Skeletal muscle satellite cell (primary cell): ENCODE data around the gene TBC1D30.

ENCODE experiments used
- H3K27me3 ChIP-seq: 2 replicates; pipeline ENCODE4 v1.7.0; 2013; ENCODE audit warnings: low read length; ENCODE audit not compliant: control insufficient read depth, insufficient read depth
- H3K36me3 ChIP-seq: 2 replicates; pipeline ENCODE4 v1.7.0; 2013; ENCODE audit warnings: mild to moderate bottlenecking, control low read depth, low read length; ENCODE audit not compliant: insufficient read depth
- H3K4me1 ChIP-seq: 2 replicates; pipeline ENCODE4 v1.7.0; 2013; ENCODE audit warnings: low read length; ENCODE audit not compliant: control insufficient read depth, insufficient read depth
- H3K4me2 ChIP-seq: 2 replicates; pipeline ENCODE4 v1.7.0; 2013; ENCODE audit warnings: mild to moderate bottlenecking, low read length
- H3K4me3 ChIP-seq: 2 replicates; pipeline ENCODE4 v1.7.0; 2013; ENCODE audit warnings: low read length
- H3K9ac ChIP-seq: 2 replicates; pipeline ENCODE4 v1.7.0; 2013; ENCODE audit warnings: mild to moderate bottlenecking, low read depth, low read length, moderate library complexity
- H3K9me3 ChIP-seq: replicated peaks from 2 replicates; pipeline ENCODE4 v1.7.0; 2013; ENCODE audit warnings: mild to moderate bottlenecking, control low read depth, low read length

TBC1D30 gene

GRCh38 chr12:64875186-64875585, 50.7 kb downstream of the TBC1D30 start:
- H3K36me3 ChIP-seq = no peaks in the 10 kb centered on the region
- H3K27me3 ChIP-seq = peaks cover 71% of the 10 kb centered on the region

GRCh38 chr12:64876388-64877071, 52.1 kb downstream of the TBC1D30 start:
- Histone ChIP-seq H3K4me2 (no peak overlapping the region), H3K36me3 (no peaks in the 10 kb centered on the region), H3K27me3 (peaks cover 70% of the 10 kb centered on the region), H3K4me3 (no peak overlapping the region), H3K4me1 (no peaks in the 10 kb centered on the region), H3K9ac (no peak overlapping the region), H3K9me3 (no peaks in the 10 kb centered on the region)

More at GRCh38 chr12:64875186-64875585, 50.7 kb downstream of the TBC1D30 start:
- Histone ChIP-seq H3K4me2 (no peak overlapping the region), H3K9me3 (no peaks in the 10 kb centered on the region), H3K4me1 (no peaks in the 10 kb centered on the region), H3K4me3 (no peak overlapping the region), H3K9ac (no peak overlapping the region)

DNA sequence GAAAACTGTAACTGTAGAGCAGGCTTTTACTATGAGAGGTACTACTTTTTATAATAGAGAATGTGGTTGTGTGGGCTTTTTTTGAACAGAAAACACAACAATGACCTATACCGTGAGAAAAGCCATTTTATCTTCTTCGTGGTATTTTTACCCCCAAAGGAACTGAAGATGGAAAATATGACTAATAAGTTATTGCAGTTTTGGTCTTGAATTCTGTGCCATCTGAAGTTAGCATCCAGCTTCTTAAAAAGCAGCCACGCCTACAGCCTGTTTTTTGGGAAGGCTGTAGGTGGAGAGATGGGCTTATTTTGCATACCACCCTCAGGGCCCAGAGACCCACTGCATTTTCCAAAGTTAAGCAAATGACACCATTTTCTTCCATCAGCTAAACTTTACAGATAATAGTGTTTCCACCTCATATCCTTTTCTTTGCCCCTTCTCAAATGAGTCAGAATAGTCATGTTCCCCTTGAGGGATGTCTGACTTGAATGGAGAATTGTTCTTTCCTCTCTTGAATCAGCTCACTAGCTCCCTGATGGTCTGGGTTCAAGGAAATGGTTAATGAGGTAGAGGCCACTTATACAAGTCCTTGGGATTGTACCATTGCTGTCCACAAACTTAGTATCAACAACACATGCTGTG, 53.0 kb downstream of the TBC1D30 start:
- Histone ChIP-seq H3K9ac (no peak overlapping the region), H3K4me1 (no peaks in the 10 kb centered on the region), H3K9me3 (no peaks in the 10 kb centered on the region), H3K36me3 (no peaks in the 10 kb centered on the region), H3K27me3 (peaks cover 70% of the 10 kb centered on the region), H3K4me2 (no peak overlapping the region), H3K4me3 (no peak overlapping the region)

GRCh38 chr12:64882687-64883086, 58.2 kb downstream of the TBC1D30 start:
- no peaks in the 10 kb centered on the region for H3K36me3 ChIP-seq
- H3K27me3 ChIP-seq = peaks cover 25% of the 10 kb centered on the region
- no peak overlapping the region for H3K4me3 ChIP-seq
- no peak overlapping the region for H3K9ac ChIP-seq
- no peak overlapping the region for H3K4me2 ChIP-seq
- no peaks in the 10 kb centered on the region for H3K4me1 ChIP-seq
- no peaks in the 10 kb centered on the region for H3K9me3 ChIP-seq

GRCh38 chr12:64883264-64884163, 59.1 kb downstream of the TBC1D30 start:
- no peak overlapping the region for H3K4me3 ChIP-seq
- H3K36me3 ChIP-seq = no peaks in the 10 kb centered on the region
- no peak overlapping the region for H3K4me2 ChIP-seq
- H3K9ac ChIP-seq = no peak overlapping the region
- peaks cover 20% of the 10 kb centered on the region for H3K27me3 ChIP-seq
- H3K9me3 ChIP-seq = no peaks in the 10 kb centered on the region
- H3K4me1 ChIP-seq = no peaks in the 10 kb centered on the region

- no peak overlapping the region for H3K4me2 ChIP-seq
- no peaks in the 10 kb centered on the region for H3K9me3 ChIP-seq
- H3K9ac ChIP-seq = no peak overlapping the region
- H3K36me3 ChIP-seq = no peaks in the 10 kb centered on the region
- peaks cover 15% of the 10 kb centered on the region for H3K27me3 ChIP-seq
- H3K4me1 ChIP-seq = no peaks in the 10 kb centered on the region
- H3K4me3 ChIP-seq = no peak overlapping the region
Observed at GRCh38 chr12:64884164-64884542, 59.7 kb downstream of the TBC1D30 start.

GRCh38 chr12:64884728-64885127, 60.3 kb downstream of the TBC1D30 start:
- peaks cover 14% of the 10 kb centered on the region for H3K27me3 ChIP-seq
- no peaks in the 10 kb centered on the region for H3K4me1 ChIP-seq
- H3K36me3 ChIP-seq = no peaks in the 10 kb centered on the region
- H3K4me2 ChIP-seq = no peak overlapping the region
- no peak overlapping the region for H3K9ac ChIP-seq
- H3K9me3 ChIP-seq = no peaks in the 10 kb centered on the region
- no peak overlapping the region for H3K4me3 ChIP-seq

GRCh38 chr12:64889434-64890216, 65.2 kb downstream of the TBC1D30 start:
- Histone ChIP-seq H3K4me2 (no peak overlapping the region), H3K36me3 (no peaks in the 10 kb centered on the region), H3K9ac (no peak overlapping the region), H3K9me3 (no peaks in the 10 kb centered on the region), H3K4me1 (peaks cover 12% of the 10 kb centered on the region), H3K27me3 (peaks cover 12% of the 10 kb centered on the region), H3K4me3 (no peak overlapping the region)

DNA sequence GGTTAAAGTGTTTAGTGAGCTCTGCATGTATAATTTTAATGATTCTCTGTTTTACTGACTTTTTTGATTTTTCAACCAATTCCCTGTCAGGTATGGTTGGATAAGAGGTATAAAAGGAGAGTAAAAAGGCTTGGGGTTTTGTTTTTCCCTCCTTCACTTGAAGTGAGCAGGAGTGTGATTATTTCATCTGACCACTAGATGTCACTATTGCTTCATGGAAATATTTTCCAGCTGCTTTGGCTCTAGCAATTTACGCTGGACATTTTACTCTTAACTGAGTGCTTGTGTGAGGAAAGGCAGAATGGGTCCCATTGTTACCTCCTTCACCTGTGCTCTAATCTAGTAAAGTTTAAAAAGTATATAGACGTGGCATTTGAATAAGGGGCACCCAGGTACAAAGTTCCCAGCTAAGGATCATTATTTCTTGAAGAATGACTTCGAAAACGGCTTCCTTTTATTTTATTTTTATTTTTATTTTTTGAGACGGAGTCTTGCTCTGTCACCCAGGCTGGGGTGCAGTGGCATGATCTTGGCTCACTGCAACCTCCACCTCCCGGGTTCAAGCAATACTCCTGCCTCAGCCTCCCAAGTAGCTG, 66.5 kb downstream of the TBC1D30 start:
- H3K4me1 ChIP-seq = peaks cover 25% of the 10 kb centered on the region
- no peak overlapping the region for H3K9ac ChIP-seq
- H3K36me3 ChIP-seq = no peaks in the 10 kb centered on the region
- peaks cover 12% of the 10 kb centered on the region for H3K27me3 ChIP-seq
- H3K9me3 ChIP-seq = no peaks in the 10 kb centered on the region
- no peak overlapping the region for H3K4me2 ChIP-seq
- H3K4me3 ChIP-seq = no peak overlapping the region

DNA sequence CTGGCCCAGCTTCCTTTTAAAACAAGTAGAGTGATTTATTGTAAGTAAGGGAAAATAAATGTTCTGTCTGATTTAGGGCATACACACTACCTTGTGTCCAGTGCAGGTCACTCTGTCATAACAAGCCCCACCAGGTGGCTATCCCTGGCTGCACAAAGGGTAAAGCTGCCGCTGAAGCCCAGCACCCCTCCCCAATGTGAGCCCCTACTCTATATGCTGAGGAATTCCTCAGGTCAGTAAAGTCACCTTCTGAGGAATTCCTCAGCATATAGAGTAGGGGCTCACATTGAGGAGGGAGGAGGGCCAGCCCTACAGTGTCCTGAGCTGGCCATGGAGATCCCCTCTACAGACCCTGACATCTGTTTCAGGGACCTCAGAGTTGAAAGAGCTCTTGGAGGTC, 67.2 kb downstream of the TBC1D30 start:
- Histone ChIP-seq H3K4me3 (no peak overlapping the region), H3K4me1 (peaks cover 28% of the 10 kb centered on the region), H3K9ac (no peak overlapping the region), H3K27me3 (peaks cover 12% of the 10 kb centered on the region), H3K9me3 (no peaks in the 10 kb centered on the region), H3K4me2 (no peak overlapping the region), H3K36me3 (no peaks in the 10 kb centered on the region)

DNA sequence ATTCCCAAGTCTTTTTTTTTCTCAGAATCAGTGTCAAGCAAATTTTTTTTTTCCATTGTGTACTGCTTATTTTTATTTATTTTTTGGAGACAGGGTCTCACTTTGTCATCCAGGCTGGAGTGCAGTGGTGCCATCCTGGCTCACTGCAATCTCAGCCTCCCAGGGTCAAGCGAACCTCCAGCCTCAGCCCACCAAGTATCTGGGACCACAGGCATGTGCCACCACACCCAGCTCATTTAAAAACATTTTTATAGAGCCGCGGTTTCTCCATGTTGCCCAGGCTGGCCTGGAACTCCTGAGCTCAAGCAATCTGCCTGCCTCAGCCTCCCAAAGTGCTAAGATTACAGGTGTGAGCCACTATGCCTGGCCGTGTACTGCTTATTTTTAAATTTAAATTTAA, 68.1 kb downstream of the TBC1D30 start:
- Histone ChIP-seq H3K9ac (no peak overlapping the region), H3K9me3 (no peaks in the 10 kb centered on the region), H3K4me2 (no peak overlapping the region), H3K4me1 (peaks cover 28% of the 10 kb centered on the region), H3K36me3 (no peaks in the 10 kb centered on the region), H3K27me3 (peaks cover 10% of the 10 kb centered on the region), H3K4me3 (no peak overlapping the region)
